Loucy (cell line): Measurements from ENCODE around the gene LRRFIP1.

Source experiments
- H2AFZ ChIP-seq: fragments of 200-600 bp; sonication (generic); 2 replicates; pipeline ENCODE4 v1.6.0; 2016; ENCODE audit warnings: antibody characterized with exemption, mild to moderate bottlenecking, low read length, moderate library complexity
- H3F3A ChIP-seq: fragments of 200-600 bp; 2 replicates; pipeline ENCODE4 v1.6.0; 2016; ENCODE audit warnings: antibody characterized with exemption, low read depth, mild to moderate bottlenecking
- H3K27me3 ChIP-seq: fragments of 200-600 bp; sonication (generic); 2 replicates; pipeline ENCODE4 v1.6.1; 2014; ENCODE audit warnings: low read length, mild to moderate bottlenecking; ENCODE audit not compliant: insufficient read depth, poor library complexity, severe bottlenecking
- H3K36me3 ChIP-seq: fragments of 200-600 bp; sonication (generic); 2 replicates; pipeline ENCODE4 v1.6.1; 2016; ENCODE audit warnings: low read length; ENCODE audit not compliant: insufficient read depth
- H3K4me1 ChIP-seq: fragments of 200-600 bp; sonication (generic); 2 replicates; pipeline ENCODE4 v1.5.1; 2014; ENCODE audit warnings: low read length, mild to moderate bottlenecking; ENCODE audit not compliant: insufficient read depth, poor library complexity, severe bottlenecking
- H3K4me2 ChIP-seq: fragments of 200-600 bp; sonication (generic); 2 replicates; pipeline ENCODE4 v1.6.0; 2014; ENCODE audit warnings: antibody characterized with exemption, low read length, low read depth, mild to moderate bottlenecking; ENCODE audit not compliant: poor library complexity, severe bottlenecking
- H3K4me3 ChIP-seq: fragments of 200-600 bp; sonication (generic); 2 replicates; pipeline ENCODE4 v1.5.1; 2014; ENCODE audit warnings: low read length, mild to moderate bottlenecking, mixed read lengths; ENCODE audit not compliant: poor library complexity, severe bottlenecking
- H3K79me2 ChIP-seq: fragments of 200-600 bp; sonication (generic); 2 replicates; pipeline ENCODE4 v1.6.1; 2014; ENCODE audit warnings: low read length; ENCODE audit not compliant: insufficient read depth
- H3K9ac ChIP-seq: fragments of 200-600 bp; sonication (generic); 2 replicates; pipeline ENCODE4 v1.6.0; 2014; ENCODE audit warnings: mild to moderate bottlenecking, low read depth, low read length, moderate library complexity; ENCODE audit not compliant: poor library complexity, severe bottlenecking
- H3K9me2 ChIP-seq: fragments of 200-600 bp; sonication (generic); replicated peaks from 2 replicates; pipeline ENCODE4 v1.6.1; 2016; ENCODE audit warnings: low read depth, low read length, mixed read lengths
- H3K9me3 ChIP-seq: fragments of 200-600 bp; sonication (generic); 2 replicates; pipeline ENCODE4 v1.6.1; 2014; ENCODE audit warnings: mild to moderate bottlenecking, antibody characterized with exemption, low read length, low read depth; ENCODE audit not compliant: insufficient read depth
- H4K20me1 ChIP-seq: fragments of 200-600 bp; sonication (generic); 2 replicates; pipeline ENCODE4 v1.6.0; 2014; ENCODE audit warnings: antibody characterized with exemption, low read length, mild to moderate bottlenecking; ENCODE audit not compliant: insufficient read depth, poor library complexity, severe bottlenecking
- EZH2phosphoT487 ChIP-seq: fragments of 200-600 bp; IDR thresholded peaks from 2 replicates; pipeline ENCODE4 v1.6.1; 2018; ENCODE audit warnings: antibody characterized with exemption, mild to moderate bottlenecking, moderate library complexity, borderline replicate concordance
- TF ChIP-seq, protein P1 (sequence below): fragments of 200-600 bp; sonication (generic); conservative IDR thresholded peaks from 2 replicates; pipeline ENCODE4 v1.5.1; 2014; ENCODE audit warnings: mild to moderate bottlenecking, antibody characterized with exemption, low read length

LRRFIP1 gene

DNA sequence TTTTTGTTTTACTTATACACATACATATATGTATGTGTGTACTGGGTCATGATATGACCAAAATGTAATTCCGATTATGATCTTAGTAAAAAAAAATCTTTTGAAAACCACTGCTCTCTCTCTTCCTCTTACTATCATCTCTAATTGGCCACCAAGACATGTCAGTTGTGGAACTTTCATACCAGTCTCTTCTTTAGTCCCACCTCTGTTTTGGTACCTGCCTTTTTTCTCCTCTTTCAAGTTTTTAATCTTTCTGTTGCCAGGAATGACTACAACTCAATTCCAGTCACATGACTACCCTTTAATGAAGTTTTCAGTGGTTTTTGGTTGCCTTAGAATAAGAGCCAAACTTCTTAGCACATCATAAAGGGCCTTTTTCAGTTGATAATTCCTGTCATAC lies 188.2 kb downstream of the LRRFIP1 start:
- no peaks in the 10 kb centered on the region for H3K27me3 ChIP-seq
- no peaks in the 10 kb centered on the region for H3K36me3 ChIP-seq
- peaks cover 4% of the 10 kb centered on the region; the same call in 1 of the 2 replicates for H3F3A ChIP-seq
- no peak overlapping the region for H2AFZ ChIP-seq
- no peak overlapping the region for H3K4me3 ChIP-seq
- H3K79me2 ChIP-seq = no peaks in the 10 kb centered on the region
- TF ChIP-seq EZH2phosphoT487 = no peak
- TF ChIP-seq, protein P1, sequence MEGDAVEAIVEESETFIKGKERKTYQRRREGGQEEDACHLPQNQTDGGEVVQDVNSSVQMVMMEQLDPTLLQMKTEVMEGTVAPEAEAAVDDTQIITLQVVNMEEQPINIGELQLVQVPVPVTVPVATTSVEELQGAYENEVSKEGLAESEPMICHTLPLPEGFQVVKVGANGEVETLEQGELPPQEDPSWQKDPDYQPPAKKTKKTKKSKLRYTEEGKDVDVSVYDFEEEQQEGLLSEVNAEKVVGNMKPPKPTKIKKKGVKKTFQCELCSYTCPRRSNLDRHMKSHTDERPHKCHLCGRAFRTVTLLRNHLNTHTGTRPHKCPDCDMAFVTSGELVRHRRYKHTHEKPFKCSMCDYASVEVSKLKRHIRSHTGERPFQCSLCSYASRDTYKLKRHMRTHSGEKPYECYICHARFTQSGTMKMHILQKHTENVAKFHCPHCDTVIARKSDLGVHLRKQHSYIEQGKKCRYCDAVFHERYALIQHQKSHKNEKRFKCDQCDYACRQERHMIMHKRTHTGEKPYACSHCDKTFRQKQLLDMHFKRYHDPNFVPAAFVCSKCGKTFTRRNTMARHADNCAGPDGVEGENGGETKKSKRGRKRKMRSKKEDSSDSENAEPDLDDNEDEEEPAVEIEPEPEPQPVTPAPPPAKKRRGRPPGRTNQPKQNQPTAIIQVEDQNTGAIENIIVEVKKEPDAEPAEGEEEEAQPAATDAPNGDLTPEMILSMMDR = no peak
- H3K4me2 ChIP-seq = no peak overlapping the region
- H3K9me3 ChIP-seq = no peaks in the 10 kb centered on the region
- no peak overlapping the region for H3K9ac ChIP-seq
- no peaks in the 10 kb centered on the region for H3K9me2 ChIP-seq
- H4K20me1 ChIP-seq = no peaks in the 10 kb centered on the region
- H3K4me1 ChIP-seq = peaks cover 17% of the 10 kb centered on the region

- Histone ChIP-seq H3K4me2 (no peak overlapping the region), H3K36me3 (no peaks in the 10 kb centered on the region), H3F3A (peaks cover 4% of the 10 kb centered on the region; the same call in 1 of the 2 replicates), H3K9me2 (no peaks in the 10 kb centered on the region), H3K4me3 (no peak overlapping the region), H3K27me3 (no peaks in the 10 kb centered on the region), H3K4me1 (peaks cover 17% of the 10 kb centered on the region), H2AFZ (no peak overlapping the region), H3K79me2 (no peaks in the 10 kb centered on the region), H3K9me3 (no peaks in the 10 kb centered on the region), H3K9ac (no peak overlapping the region), H4K20me1 (no peaks in the 10 kb centered on the region)
- TF ChIP-seq EZH2phosphoT487 = no peak
- TF ChIP-seq, protein P1 = no peak
Observed at GRCh38 chr2:237816531-237816930, 189.1 kb downstream of the LRRFIP1 start.

DNA sequence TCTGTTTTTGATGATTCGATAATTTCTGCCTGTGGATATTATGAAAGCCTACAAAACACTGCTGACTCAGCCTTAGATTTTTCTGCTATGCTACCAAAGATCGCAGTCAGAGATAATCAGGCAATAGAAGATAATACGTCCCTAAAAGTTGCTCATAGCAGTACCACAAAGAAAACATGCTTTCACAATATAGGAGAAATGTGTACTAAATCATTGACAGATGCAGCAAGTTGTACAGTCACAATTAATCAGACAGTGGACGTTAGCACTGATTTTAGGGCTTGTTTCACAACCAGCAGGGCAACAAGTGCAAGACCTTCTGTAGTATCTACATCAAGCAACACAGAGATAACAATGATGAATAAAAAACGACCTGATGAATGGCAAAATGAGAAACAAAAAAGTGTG lies 190.7 kb downstream of the LRRFIP1 start:
- H3K4me2 ChIP-seq = no peak overlapping the region
- no peak for TF ChIP-seq EZH2phosphoT487
- TF ChIP-seq, protein P1 = no peak

More for the DNA sequence above, 190.7 kb downstream of the LRRFIP1 start:
- H3F3A ChIP-seq = peaks cover 4% of the 10 kb centered on the region; the same call in 1 of the 2 replicates
- H3K4me3 ChIP-seq = no peak overlapping the region
- H2AFZ ChIP-seq = no peak overlapping the region
- H3K79me2 ChIP-seq = no peaks in the 10 kb centered on the region
- H3K36me3 ChIP-seq = no peaks in the 10 kb centered on the region
- H3K4me1 ChIP-seq = peaks cover 17% of the 10 kb centered on the region
- no peaks in the 10 kb centered on the region for H3K9me3 ChIP-seq
- no peak overlapping the region for H3K9ac ChIP-seq
- H3K9me2 ChIP-seq = no peaks in the 10 kb centered on the region
- H3K27me3 ChIP-seq = no peaks in the 10 kb centered on the region
- H4K20me1 ChIP-seq = no peaks in the 10 kb centered on the region
